Fibroblast of villous mesenchyme (primary cell): Measurements from ENCODE around the gene C9. TPM values are rescaled to one million over a fixed set of nuclear protein-coding genes. Genes with fewer than 3 reads are reported as not detected.

ENCODE experiments used
- DNase-seq: peaks from one replicate; pipeline ENCODE4 v3.0.0-alpha.2; 2010; ENCODE audit warnings: low read depth
- H3K4me3 ChIP-seq: 2 replicates; pipeline ENCODE4 v1.5.1; 2011; ENCODE audit warnings: low read depth, mild to moderate bottlenecking, low read length
- CTCF ChIP-seq: IDR thresholded peaks from 2 replicates; pipeline ENCODE4 v1.5.1; 2012; ENCODE audit warnings: low read depth, mild to moderate bottlenecking, low read length; ENCODE audit not compliant: insufficient read depth
- total RNA-seq: library from RNA; depleted of rRNA; stranded (reverse); fragments of >200 nt; gene quantifications from 2 replicates; pipeline ENCODE4 v1.2.3, GENCODE V29; 2012

C9 gene
- total RNA-seq, 1 donor: not detected

GRCh38 chr5:39353717-39354399 is 10.4 kb downstream of the C9 start:
- no peak for DNase-seq
- TF ChIP-seq CTCF: no peak
- H3K4me3 ChIP-seq: no peak overlapping the region

GRCh38 chr5:39352951-39353350 is 11.3 kb downstream of the C9 start:
- H3K4me3 ChIP-seq: no peak overlapping the region
- no peak for DNase-seq
- TF ChIP-seq CTCF: no peak

- TF ChIP-seq CTCF: no peak
Observed at GRCh38 chr5:39352170-39352569, 12.1 kb downstream of the C9 start.

GRCh38 chr5:39349484-39349883 is 14.8 kb downstream of the C9 start:
- DNase-seq: no peak
- TF ChIP-seq CTCF: no peak

More at GRCh38 chr5:39352170-39352569, 12.1 kb downstream of the C9 start:
- no peak for DNase-seq
- H3K4me3 ChIP-seq: no peak overlapping the region

GRCh38 chr5:39342460-39342859 is 21.8 kb downstream of the C9 start:
- no peak for DNase-seq
- H3K4me3 ChIP-seq: no peak overlapping the region
- TF ChIP-seq CTCF: no peak

More at GRCh38 chr5:39349484-39349883, 14.8 kb downstream of the C9 start:
- no peak overlapping the region for H3K4me3 ChIP-seq

- no peak overlapping the region for H3K4me3 ChIP-seq
- no peak for TF ChIP-seq CTCF
- DNase-seq: no peak
Observed at GRCh38 chr5:39341896-39342295, 22.4 kb downstream of the C9 start.

GRCh38 chr5:39340506-39340905 is 23.8 kb downstream of the C9 start:
- no peak for TF ChIP-seq CTCF
- DNase-seq: no peak

More at GRCh38 chr5:39340506-39340905, 23.8 kb downstream of the C9 start:
- no peak overlapping the region for H3K4me3 ChIP-seq
